Brain microvascular endothelial cell (primary cell): ENCODE data around the gene PAX3.

Source experiments
- DNase-seq: peaks from one replicate; pipeline ENCODE4 v3.0.0-alpha.2; 2020
- H3K27ac ChIP-seq: fragments of 250-450 bp; sonication (Bioruptor Pico); 2 replicates; pipeline ENCODE4 v1.5.1; 2020; ENCODE audit warnings: mild to moderate bottlenecking, moderate library complexity
- H3K27me3 ChIP-seq: fragments of 250-450 bp; sonication (Bioruptor Pico); replicated peaks from 2 replicates; pipeline ENCODE4 v1.5.1; 2020; ENCODE audit warnings: mild to moderate bottlenecking
- H3K36me3 ChIP-seq: fragments of 250-450 bp; sonication (Bioruptor Pico); replicated peaks from 2 replicates; pipeline ENCODE4 v1.5.1; 2020; ENCODE audit warnings: mild to moderate bottlenecking
- H3K4me3 ChIP-seq: 2 replicates; pipeline ENCODE4 v1.5.1; 2011; ENCODE audit warnings: low read depth, mild to moderate bottlenecking, control low read depth, low read length, moderate library complexity
- CTCF ChIP-seq: IDR thresholded peaks from 2 replicates; pipeline ENCODE4 v1.5.1; 2011; ENCODE audit warnings: low read depth, mild to moderate bottlenecking, moderate library complexity, low read length, control low read depth, inconsistent platforms; ENCODE audit errors: missing control alignments
- in situ Hi-C: cut with HindIII; loops from 2 replicates; pipeline ENCODE4 v1.10.0; 2017; ENCODE audit warnings: low sequenced_read_pairs, low pct_ligation_motif_present

PAX3 gene

DNA sequence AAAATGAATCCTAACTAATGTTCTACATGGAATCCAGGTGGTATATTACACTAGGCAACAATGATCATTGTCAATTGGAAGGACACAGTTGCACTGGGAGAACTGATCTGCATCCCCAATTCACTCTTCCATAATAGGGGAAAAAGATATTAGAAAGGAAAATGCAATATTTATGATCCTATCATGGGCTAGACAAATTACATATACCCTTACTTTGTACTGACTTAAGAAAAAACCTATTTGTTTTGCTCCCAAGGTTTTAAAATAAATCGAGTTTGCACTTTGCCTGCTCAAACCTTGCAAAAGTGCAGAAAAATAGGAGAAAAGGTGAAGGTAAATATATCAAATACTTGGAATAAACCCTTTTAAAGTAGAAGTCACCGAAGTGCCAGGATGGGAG is 11.0 kb upstream of the PAX3 start:
- in situ Hi-C loops: no loop called here
- TF ChIP-seq CTCF: no peak
- DNase-seq: no peak
- H3K4me3 ChIP-seq: no peak overlapping the region
- H3K27me3 ChIP-seq: peaks cover 99% of the 10 kb centered on the region
- H3K36me3 ChIP-seq: no peaks in the 10 kb centered on the region
- H3K27ac ChIP-seq: no peak overlapping the region

DNA sequence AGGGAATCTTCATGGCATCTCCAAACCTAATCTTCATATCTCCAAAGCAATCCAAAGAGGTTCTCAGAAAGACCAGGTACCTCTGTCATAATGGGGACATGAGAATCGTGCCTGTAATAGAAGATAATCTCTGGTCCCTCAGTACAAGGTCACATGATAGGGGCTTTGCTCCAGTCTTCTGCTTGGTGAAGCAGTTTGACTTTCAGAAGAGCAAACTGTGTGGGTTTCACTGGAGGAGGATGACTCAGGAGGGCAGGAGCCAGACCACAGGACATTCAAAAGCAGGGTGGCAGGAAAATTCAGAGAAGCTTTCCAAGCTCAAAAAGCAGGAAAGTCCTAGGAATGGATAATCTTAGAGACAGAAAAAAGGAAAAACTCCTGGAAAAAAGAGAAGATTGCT is 10.6 kb upstream of the PAX3 start:
- no peaks in the 10 kb centered on the region for H3K36me3 ChIP-seq
- no peak overlapping the region for H3K27ac ChIP-seq
- TF ChIP-seq CTCF: no peak
- DNase-seq: no peak
- in situ Hi-C loops: no loop called here
- H3K4me3 ChIP-seq: no peak overlapping the region
- H3K27me3 ChIP-seq: peaks cover 100% of the 10 kb centered on the region

GRCh38 chr2:222307978-222308730 is 9.4 kb upstream of the PAX3 start:
- DNase-seq: no peak
- in situ Hi-C loops: no loop called here
- TF ChIP-seq CTCF: no peak
- Histone ChIP-seq H3K27ac (no peak overlapping the region), H3K36me3 (no peaks in the 10 kb centered on the region), H3K27me3 (peaks cover 100% of the 10 kb centered on the region), H3K4me3 (no peak overlapping the region)

GRCh38 chr2:222307143-222307756 is 8.5 kb upstream of the PAX3 start:
- no peak overlapping the region for H3K4me3 ChIP-seq
- in situ Hi-C loops: no loop called here
- no peaks in the 10 kb centered on the region for H3K36me3 ChIP-seq
- no peak overlapping the region for H3K27ac ChIP-seq
- no peak for DNase-seq
- peaks cover 100% of the 10 kb centered on the region for H3K27me3 ChIP-seq
- no peak for TF ChIP-seq CTCF

GRCh38 chr2:222306393-222307142 is 7.8 kb upstream of the PAX3 start:
- no peak for TF ChIP-seq CTCF
- Histone ChIP-seq H3K27ac (no peak overlapping the region), H3K36me3 (no peaks in the 10 kb centered on the region), H3K4me3 (peak overlapping the region; percentile 46), H3K27me3 (peaks cover 100% of the 10 kb centered on the region)
- DNase-seq: no peak
- in situ Hi-C loops: no loop called here
